Activated T-helper 1 cell treated with anti-CD3 and anti-CD28 coated beads, Interleukin-12 subunit alpha, Interleukin-12 subunit beta, Interleukin-2, Interleukin-4 antibody, amounts not matched to agents 30 ng/mL and 10 ng/mL and 1 ng/mL, durations not matched to agents 14 hours and 24 hours and 36 hours (primary cell): Measurements from ENCODE around the gene RNLS. TPM values are rescaled to one million over a fixed set of nuclear protein-coding genes. Genes with fewer than 3 reads are reported as not detected.

Source experiments
- DNase-seq: peaks from one replicate; pipeline ENCODE4 v3.0.0; 2021; ENCODE audit warnings: low spot score
- H3K27ac Mint-ChIP-seq: one replicate; pipeline ENCODE4 v1.8.0; 2021; ENCODE audit warnings: mild to moderate bottlenecking, mixed read lengths
- H3K27me3 Mint-ChIP-seq: one replicate; pipeline ENCODE4 v1.8.0; 2022; ENCODE audit warnings: mild to moderate bottlenecking, moderate library complexity, mixed read lengths; ENCODE audit not compliant: insufficient read depth
- H3K36me3 Mint-ChIP-seq: one replicate; pipeline ENCODE4 v1.8.0; 2021; ENCODE audit warnings: low read depth, mixed read lengths
- H3K4me1 Mint-ChIP-seq: one replicate; pipeline ENCODE4 v1.8.0; 2021; ENCODE audit warnings: low read depth, mixed read lengths
- H3K4me3 Mint-ChIP-seq: one replicate; pipeline ENCODE4 v1.8.0; 2021; ENCODE audit warnings: mild to moderate bottlenecking, moderate library complexity, mixed read lengths
- H3K9me3 Mint-ChIP-seq: one replicate; pipeline ENCODE4 v1.8.0; 2021; ENCODE audit warnings: mixed read lengths
- intact Hi-C: fragments of 100-400 bp; cut with micrococcal nuclease; formaldehyde crosslinking; loops from one replicate; pipeline ENCODE4 v1.15.1; 2024
- total RNA-seq: library from RNA; stranded (reverse); gene quantifications from 2 replicates; pipeline ENCODE4 v1.2.3, GENCODE V29; 2022

The RNLS gene
- total RNA-seq, 1 donor from 2014 or later: 2.0 TPM

- Mint-ChIP-seq H3K27ac (no peak overlapping the region), H3K4me1 (peaks cover 13% of the 10 kb centered on the region), H3K9me3 (peaks cover 62% of the 10 kb centered on the region), H3K36me3 (peaks cover 17% of the 10 kb centered on the region), H3K27me3 (no peaks in the 10 kb centered on the region), H3K4me3 (no peak overlapping the region)
- intact Hi-C loops: no loop called here
- DNase-seq: no peak
Observed at GRCh38 chr10:88395677-88396076, 187.4 kb downstream of the RNLS start.

DNA sequence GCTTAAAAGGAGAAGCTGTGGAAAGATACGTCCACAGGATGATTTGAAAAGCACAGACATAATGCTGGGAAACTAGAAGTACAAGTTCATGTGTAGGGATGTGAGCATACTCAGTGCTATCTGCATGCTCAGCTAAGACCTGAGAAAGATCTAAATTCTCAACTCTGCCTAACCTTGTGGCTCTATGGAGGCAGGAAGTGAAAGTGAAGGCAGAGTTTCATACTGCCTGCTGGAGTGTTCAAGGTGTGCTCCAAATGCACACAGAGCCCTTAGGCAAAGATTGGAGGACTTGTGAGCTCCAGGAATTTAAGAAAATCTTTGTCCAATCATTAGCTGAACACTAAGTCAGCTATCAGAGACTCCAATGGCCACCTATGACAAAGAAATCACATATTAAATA lies 190.9 kb downstream of the RNLS start:
- peak; percentile 25 for DNase-seq
- H3K9me3 Mint-ChIP-seq: peaks cover 40% of the 10 kb centered on the region
- peaks cover 16% of the 10 kb centered on the region for H3K36me3 Mint-ChIP-seq
- H3K4me1 Mint-ChIP-seq: peaks cover 13% of the 10 kb centered on the region
- intact Hi-C loops: no loop called here
- H3K27me3 Mint-ChIP-seq: no peaks in the 10 kb centered on the region
- H3K27ac Mint-ChIP-seq: peak overlapping the region; percentile 7
- peak overlapping the region; percentile 16 for H3K4me3 Mint-ChIP-seq

- H3K4me1 Mint-ChIP-seq: peaks cover 13% of the 10 kb centered on the region
- H3K4me3 Mint-ChIP-seq: no peak overlapping the region
- intact Hi-C loops: no loop called here
- DNase-seq: no peak
- no peak overlapping the region for H3K27ac Mint-ChIP-seq
- peaks cover 18% of the 10 kb centered on the region for H3K9me3 Mint-ChIP-seq
- no peaks in the 10 kb centered on the region for H3K27me3 Mint-ChIP-seq
- peaks cover 5% of the 10 kb centered on the region for H3K36me3 Mint-ChIP-seq
Observed at GRCh38 chr10:88390041-88390440, 193.1 kb downstream of the RNLS start.

- no peaks in the 10 kb centered on the region for H3K27me3 Mint-ChIP-seq
Observed at GRCh38 chr10:88389456-88389855, 193.7 kb downstream of the RNLS start.

GRCh38 chr10:88388324-88388723 lies 194.8 kb downstream of the RNLS start:
- Mint-ChIP-seq H3K27ac (no peak overlapping the region), H3K27me3 (no peaks in the 10 kb centered on the region), H3K4me1 (peaks cover 17% of the 10 kb centered on the region), H3K4me3 (no peak overlapping the region), H3K36me3 (peaks cover 4% of the 10 kb centered on the region), H3K9me3 (peaks cover 6% of the 10 kb centered on the region)
- intact Hi-C loops: loop anchor here (1.0 to 5.0 kb wide), 3 partner anchors 164 to 356 kb away; no protein-coding TSS in a partner anchor
- no peak for DNase-seq

More at GRCh38 chr10:88389456-88389855, 193.7 kb downstream of the RNLS start:
- no peak overlapping the region for H3K27ac Mint-ChIP-seq
- intact Hi-C loops: loop anchor here (1.0 to 5.0 kb wide), 5 partner anchors 163 to 527 kb away; no protein-coding TSS in a partner anchor
- DNase-seq: no peak
- peaks cover 13% of the 10 kb centered on the region for H3K4me1 Mint-ChIP-seq
- H3K4me3 Mint-ChIP-seq: no peak overlapping the region
- H3K9me3 Mint-ChIP-seq: peaks cover 14% of the 10 kb centered on the region
- peaks cover 5% of the 10 kb centered on the region for H3K36me3 Mint-ChIP-seq

- H3K4me3 Mint-ChIP-seq: no peak overlapping the region
- DNase-seq: no peak
- H3K36me3 Mint-ChIP-seq: peaks cover 7% of the 10 kb centered on the region
- H3K27me3 Mint-ChIP-seq: no peaks in the 10 kb centered on the region
- H3K27ac Mint-ChIP-seq: no peak overlapping the region
- H3K9me3 Mint-ChIP-seq: peaks cover 11% of the 10 kb centered on the region
- intact Hi-C loops: loop anchor here (1.0 to 5.0 kb wide), 2 partner anchors 116 to 355 kb away; no protein-coding TSS in a partner anchor
- H3K4me1 Mint-ChIP-seq: peaks cover 16% of the 10 kb centered on the region
Observed at GRCh38 chr10:88386821-88387773, 196.0 kb downstream of the RNLS start.

GRCh38 chr10:88386204-88386788 lies 196.8 kb downstream of the RNLS start:
- H3K36me3 Mint-ChIP-seq: peaks cover 7% of the 10 kb centered on the region
- H3K4me1 Mint-ChIP-seq: peaks cover 10% of the 10 kb centered on the region
- no peak overlapping the region for H3K27ac Mint-ChIP-seq
- H3K27me3 Mint-ChIP-seq: no peaks in the 10 kb centered on the region
- H3K4me3 Mint-ChIP-seq: no peak overlapping the region
- DNase-seq: no peak
- peaks cover 14% of the 10 kb centered on the region for H3K9me3 Mint-ChIP-seq
- intact Hi-C loops: loop anchor here (1.0 to 5.0 kb wide), 2 partner anchors 115 to 354 kb away; no protein-coding TSS in a partner anchor

DNA sequence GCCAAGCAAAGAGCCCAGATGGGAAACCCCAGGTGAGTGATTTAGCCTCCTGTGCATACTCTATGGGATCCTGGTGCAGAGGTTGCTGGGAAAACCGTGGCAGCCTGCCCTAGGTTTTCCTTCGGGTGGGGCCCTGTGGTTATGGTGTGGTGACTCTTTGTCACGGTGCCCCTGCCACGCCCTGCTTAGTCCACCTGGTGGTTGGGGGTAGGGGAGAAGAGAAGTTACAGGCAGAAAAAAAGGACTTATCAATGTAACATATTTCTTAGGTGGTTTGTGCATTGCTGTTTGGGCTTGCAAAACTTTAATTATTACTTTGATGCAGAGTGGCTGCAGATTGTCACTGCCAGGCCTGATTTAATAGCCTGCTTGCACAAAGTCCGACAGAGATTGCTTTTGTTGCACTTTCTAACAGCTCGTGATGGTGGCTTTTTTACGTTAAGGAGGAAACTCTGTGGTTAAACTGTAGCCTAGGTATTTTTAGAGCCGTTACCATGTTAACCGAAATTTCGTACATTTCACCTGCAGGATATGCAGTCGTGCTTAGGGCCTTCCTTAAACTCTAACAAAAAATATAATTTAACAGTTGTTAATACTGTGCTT lies 197.4 kb downstream of the RNLS start:
- peaks cover 14% of the 10 kb centered on the region for H3K9me3 Mint-ChIP-seq
- H3K4me3 Mint-ChIP-seq: peak overlapping the region; percentile 81
- H3K4me1 Mint-ChIP-seq: peaks cover 10% of the 10 kb centered on the region
- no peaks in the 10 kb centered on the region for H3K27me3 Mint-ChIP-seq
- H3K27ac Mint-ChIP-seq: no peak overlapping the region
- peaks cover 9% of the 10 kb centered on the region for H3K36me3 Mint-ChIP-seq
- DNase-seq: peak; percentile 70
- intact Hi-C loops: loop anchor here (1.0 to 5.0 kb wide), 2 partner anchors 114 to 353 kb away; no protein-coding TSS in a partner anchor

- DNase-seq: no peak
- intact Hi-C loops: no loop called here
- peaks cover 22% of the 10 kb centered on the region for H3K9me3 Mint-ChIP-seq
- no peak overlapping the region for H3K27ac Mint-ChIP-seq
- H3K27me3 Mint-ChIP-seq: peaks cover 2% of the 10 kb centered on the region
- peaks cover 10% of the 10 kb centered on the region for H3K4me1 Mint-ChIP-seq
- H3K4me3 Mint-ChIP-seq: no peak overlapping the region
- peaks cover 8% of the 10 kb centered on the region for H3K36me3 Mint-ChIP-seq
Observed at GRCh38 chr10:88383276-88383675, 199.8 kb downstream of the RNLS start.

DNA sequence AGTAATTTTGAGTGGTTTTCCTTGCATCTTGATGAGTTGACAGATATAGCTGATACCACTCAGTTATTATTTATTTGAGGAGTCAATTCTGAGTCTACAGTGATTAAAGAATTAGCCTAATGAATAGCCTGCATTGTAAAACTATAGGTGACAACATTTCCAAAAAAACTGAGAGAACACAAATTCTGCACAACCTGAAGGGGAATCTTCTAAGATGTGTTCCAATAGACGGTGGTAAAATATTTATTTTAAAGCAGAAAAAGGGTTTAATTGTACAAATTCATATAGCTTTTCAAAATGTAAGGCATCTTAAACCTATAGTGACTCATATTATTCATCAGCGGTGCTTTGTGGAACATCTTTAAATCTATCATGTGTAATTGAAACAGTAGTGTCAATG lies 200.4 kb downstream of the RNLS start:
- intact Hi-C loops: no loop called here
- peaks cover 2% of the 10 kb centered on the region for H3K27me3 Mint-ChIP-seq
- no peak for DNase-seq
- H3K36me3 Mint-ChIP-seq: peaks cover 8% of the 10 kb centered on the region
- H3K4me3 Mint-ChIP-seq: no peak overlapping the region
- H3K9me3 Mint-ChIP-seq: peaks cover 22% of the 10 kb centered on the region
- peaks cover 10% of the 10 kb centered on the region for H3K4me1 Mint-ChIP-seq
- no peak overlapping the region for H3K27ac Mint-ChIP-seq

GRCh38 chr10:88379575-88379974 lies 203.5 kb downstream of the RNLS start:
- peaks cover 2% of the 10 kb centered on the region for H3K27me3 Mint-ChIP-seq
- H3K4me1 Mint-ChIP-seq: peaks cover 10% of the 10 kb centered on the region
- H3K27ac Mint-ChIP-seq: no peak overlapping the region
- intact Hi-C loops: no loop called here
- H3K4me3 Mint-ChIP-seq: no peak overlapping the region
- H3K36me3 Mint-ChIP-seq: peaks cover 8% of the 10 kb centered on the region
- H3K9me3 Mint-ChIP-seq: peaks cover 22% of the 10 kb centered on the region
- DNase-seq: no peak

- DNase-seq: no peak
- peaks cover 11% of the 10 kb centered on the region for H3K9me3 Mint-ChIP-seq
- no peak overlapping the region for H3K4me3 Mint-ChIP-seq
- H3K27me3 Mint-ChIP-seq: peaks cover 2% of the 10 kb centered on the region
- intact Hi-C loops: no loop called here
- H3K27ac Mint-ChIP-seq: no peak overlapping the region
- H3K36me3 Mint-ChIP-seq: peaks cover 7% of the 10 kb centered on the region
- H3K4me1 Mint-ChIP-seq: no peaks in the 10 kb centered on the region
Observed at GRCh38 chr10:88377510-88377909, 205.6 kb downstream of the RNLS start.
